DND-41 (cell line): ENCODE measurements around the gene P2RY13.

Source experiments
- ATAC-seq: fragments of 200-7000 bp; cut with Tn5 transposase; 3 replicates; pipeline ENCODE4 v1.9.1; 2021; ENCODE audit warnings: low read depth; ENCODE audit not compliant: insufficient read depth
- DNase-seq: peaks from one replicate; pipeline ENCODE4 v3.0.0-alpha.2; 2020
- H2AFZ ChIP-seq: 2 replicates; pipeline ENCODE4 v1.6.0; 2012; ENCODE audit warnings: low read depth, low read length
- H3K27ac ChIP-seq: 2 replicates; pipeline ENCODE4 v1.5.1; 2012; ENCODE audit warnings: low read length, inconsistent platforms
- H3K27me3 ChIP-seq: fragments of 200-600 bp; sonication (generic); 2 replicates; pipeline ENCODE4 v1.6.0; 2012; ENCODE audit warnings: low read length, mild to moderate bottlenecking, inconsistent platforms; ENCODE audit not compliant: insufficient read depth, poor library complexity
- H3K36me3 ChIP-seq: 2 replicates; pipeline ENCODE4 v1.5.1; 2012; ENCODE audit warnings: low read length, inconsistent platforms; ENCODE audit not compliant: insufficient read depth
- H3K4me1 ChIP-seq: 2 replicates; pipeline ENCODE4 v1.5.1; 2012; ENCODE audit warnings: mild to moderate bottlenecking, low read length; ENCODE audit not compliant: insufficient read depth
- H3K4me2 ChIP-seq: 2 replicates; pipeline ENCODE4 v1.6.0; 2012; ENCODE audit warnings: mild to moderate bottlenecking, moderate library complexity, low read length, inconsistent platforms; ENCODE audit not compliant: insufficient read depth
- H3K4me3 ChIP-seq, 2 experiments: fragments of 200-600 bp in 1 of 2; shearing (Covaris generic) in 1 of 2; 2 replicates each; pipeline ENCODE4 v1.5.1; 2012 to 2016; ENCODE audit warnings: inconsistent platforms in 2 of 2, low read length in 2 of 2, mild to moderate bottlenecking in 2 of 2, low read depth in 1 of 2, moderate library complexity in 1 of 2
- H3K79me2 ChIP-seq: 2 replicates; pipeline ENCODE4 v1.6.0; 2012; ENCODE audit warnings: low read length, inconsistent platforms; ENCODE audit not compliant: insufficient read depth
- H3K9ac ChIP-seq: 2 replicates; pipeline ENCODE4 v1.6.0; 2012; ENCODE audit warnings: low read depth, mild to moderate bottlenecking, inconsistent platforms, low read length, moderate library complexity
- H3K9me3 ChIP-seq: 2 replicates; pipeline ENCODE4 v1.5.1; 2012; ENCODE audit warnings: low read length, moderate library complexity, mild to moderate bottlenecking, inconsistent platforms; ENCODE audit not compliant: insufficient read depth, severe bottlenecking
- H4K20me1 ChIP-seq: 2 replicates; pipeline ENCODE4 v1.6.0; 2012; ENCODE audit warnings: low read length; ENCODE audit not compliant: insufficient read depth
- EZH2 ChIP-seq: IDR thresholded peaks from 3 replicates; pipeline ENCODE4 v1.6.1; 2012; ENCODE audit warnings: borderline replicate concordance, low read depth, mild to moderate bottlenecking, moderate library complexity, low read length, inconsistent platforms; ENCODE audit not compliant: severe bottlenecking
- TF ChIP-seq, protein P1 (sequence below): IDR thresholded peaks from 2 replicates; pipeline ENCODE4 v1.5.1; 2012; ENCODE audit warnings: borderline replicate concordance, low read length, moderate library complexity, mild to moderate bottlenecking; ENCODE audit not compliant: poor library complexity, severe bottlenecking; ENCODE audit errors: extremely low read depth

P2RY13 gene

DNA sequence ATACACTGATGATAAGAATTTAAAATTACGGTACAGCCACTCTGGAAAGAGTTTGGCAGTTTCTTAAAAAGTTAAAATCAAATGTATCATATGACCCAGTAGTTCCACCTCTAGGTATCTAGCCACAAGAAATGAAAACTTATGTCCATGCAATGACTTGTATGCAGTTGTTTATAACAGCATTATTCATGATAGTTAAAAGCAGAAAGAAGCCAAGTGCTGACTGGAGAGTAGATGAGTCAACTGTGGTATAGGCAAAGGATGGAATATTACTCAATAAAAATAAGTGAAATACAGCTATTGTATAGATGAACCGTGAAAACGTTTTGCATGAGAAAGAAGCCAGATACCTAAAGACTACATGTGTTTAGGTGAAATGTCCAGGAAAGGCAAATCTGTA lies 27.6 kb downstream of the P2RY13 start:
- Histone ChIP-seq H2AFZ (no peak overlapping the region), H3K9ac (no peak overlapping the region), H3K4me2 (no peak overlapping the region), H3K4me1 (no peaks in the 10 kb centered on the region), H3K36me3 (no peaks in the 10 kb centered on the region), H3K79me2 (no peaks in the 10 kb centered on the region), H3K27me3 (no peaks in the 10 kb centered on the region), H3K27ac (no peak overlapping the region), H3K9me3 (no peaks in the 10 kb centered on the region), H4K20me1 (no peaks in the 10 kb centered on the region), H3K4me3 (no peak overlapping the region)
- ATAC-seq = no peak
- TF ChIP-seq EZH2 = no peak
- TF ChIP-seq, protein P1, sequence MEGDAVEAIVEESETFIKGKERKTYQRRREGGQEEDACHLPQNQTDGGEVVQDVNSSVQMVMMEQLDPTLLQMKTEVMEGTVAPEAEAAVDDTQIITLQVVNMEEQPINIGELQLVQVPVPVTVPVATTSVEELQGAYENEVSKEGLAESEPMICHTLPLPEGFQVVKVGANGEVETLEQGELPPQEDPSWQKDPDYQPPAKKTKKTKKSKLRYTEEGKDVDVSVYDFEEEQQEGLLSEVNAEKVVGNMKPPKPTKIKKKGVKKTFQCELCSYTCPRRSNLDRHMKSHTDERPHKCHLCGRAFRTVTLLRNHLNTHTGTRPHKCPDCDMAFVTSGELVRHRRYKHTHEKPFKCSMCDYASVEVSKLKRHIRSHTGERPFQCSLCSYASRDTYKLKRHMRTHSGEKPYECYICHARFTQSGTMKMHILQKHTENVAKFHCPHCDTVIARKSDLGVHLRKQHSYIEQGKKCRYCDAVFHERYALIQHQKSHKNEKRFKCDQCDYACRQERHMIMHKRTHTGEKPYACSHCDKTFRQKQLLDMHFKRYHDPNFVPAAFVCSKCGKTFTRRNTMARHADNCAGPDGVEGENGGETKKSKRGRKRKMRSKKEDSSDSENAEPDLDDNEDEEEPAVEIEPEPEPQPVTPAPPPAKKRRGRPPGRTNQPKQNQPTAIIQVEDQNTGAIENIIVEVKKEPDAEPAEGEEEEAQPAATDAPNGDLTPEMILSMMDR = no peak
- DNase-seq = no peak

DNA sequence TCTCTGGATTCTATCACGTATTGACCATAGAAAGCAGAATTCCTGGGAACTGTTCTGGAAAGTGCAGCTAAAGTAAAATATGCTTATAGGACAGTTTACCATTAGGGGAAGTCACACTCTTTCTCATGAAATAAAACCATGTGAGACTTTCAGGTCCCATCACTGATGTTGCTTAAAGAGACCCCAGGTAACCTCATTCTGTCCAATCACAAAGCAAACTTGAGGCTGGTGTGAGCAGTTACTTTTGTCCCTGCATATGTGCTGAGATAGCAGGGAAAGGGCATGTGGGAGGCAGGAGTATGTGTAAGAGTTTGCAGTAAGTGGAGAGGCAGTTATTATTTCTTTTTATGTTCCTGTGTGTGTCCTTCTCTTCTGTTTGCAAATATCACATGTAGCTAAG lies 28.8 kb downstream of the P2RY13 start:
- no peaks in the 10 kb centered on the region for H4K20me1 ChIP-seq
- H3K4me2 ChIP-seq = no peak overlapping the region
- no peaks in the 10 kb centered on the region for H3K9me3 ChIP-seq
- no peaks in the 10 kb centered on the region for H3K36me3 ChIP-seq
- DNase-seq (no peak), ATAC-seq (no peak)
- H3K27ac ChIP-seq = no peak overlapping the region
- TF ChIP-seq, protein P1 = no peak
- TF ChIP-seq EZH2 = no peak
- H3K9ac ChIP-seq = no peak overlapping the region
- no peak overlapping the region for H2AFZ ChIP-seq
- H3K4me1 ChIP-seq = no peaks in the 10 kb centered on the region
- no peak overlapping the region for H3K4me3 ChIP-seq
- no peaks in the 10 kb centered on the region for H3K79me2 ChIP-seq
- no peaks in the 10 kb centered on the region for H3K27me3 ChIP-seq

GRCh38 chr3:151299006-151299405 lies 30.3 kb downstream of the P2RY13 start:
- Histone ChIP-seq H3K27ac (no peak overlapping the region), H3K79me2 (no peaks in the 10 kb centered on the region), H3K4me2 (no peak overlapping the region), H3K4me1 (no peaks in the 10 kb centered on the region), H3K9me3 (no peaks in the 10 kb centered on the region), H3K4me3 (no peak overlapping the region), H2AFZ (no peak overlapping the region), H3K9ac (no peak overlapping the region), H4K20me1 (no peaks in the 10 kb centered on the region), H3K27me3 (no peaks in the 10 kb centered on the region), H3K36me3 (no peaks in the 10 kb centered on the region)
- ATAC-seq = no peak
- no peak for DNase-seq
- TF ChIP-seq, protein P1 = no peak
- no peak for TF ChIP-seq EZH2

DNA sequence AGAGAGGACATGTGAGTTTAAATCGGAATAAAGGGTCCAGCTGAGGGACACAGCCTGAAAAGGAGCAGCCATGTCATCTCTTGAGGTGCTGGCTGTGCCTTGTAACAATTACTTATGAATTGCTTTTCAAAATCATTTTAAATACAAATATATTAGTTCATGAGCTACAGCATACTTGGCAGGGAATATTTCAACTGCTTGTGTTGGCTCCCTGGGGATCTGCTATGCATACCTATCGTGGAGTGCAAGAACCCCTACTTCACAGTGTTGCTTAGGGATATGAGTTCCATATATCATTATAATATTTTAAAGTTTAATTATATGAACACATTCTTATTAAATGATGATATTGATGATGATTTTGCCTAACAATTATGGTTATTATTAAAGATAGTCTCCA lies 31.9 kb downstream of the P2RY13 start:
- TF ChIP-seq, protein P1 = no peak
- no peak for TF ChIP-seq EZH2
- Histone ChIP-seq H3K79me2 (no peaks in the 10 kb centered on the region), H3K27me3 (no peaks in the 10 kb centered on the region), H2AFZ (no peak overlapping the region), H4K20me1 (no peaks in the 10 kb centered on the region), H3K9ac (no peak overlapping the region), H3K4me1 (no peaks in the 10 kb centered on the region), H3K36me3 (no peaks in the 10 kb centered on the region), H3K4me2 (no peak overlapping the region), H3K4me3 (no peak overlapping the region), H3K27ac (no peak overlapping the region), H3K9me3 (no peaks in the 10 kb centered on the region)
- ATAC-seq (no peak), DNase-seq (no peak)
